ENCODE data around the gene SQSTM1. TPM values are rescaled to one million over a fixed set of nuclear protein-coding genes. Genes with fewer than 3 reads are reported as not detected.
A peak's percentile ranks its signal among the peaks of the same experiment; 100 is the strongest.

Gene SQSTM1
- 78.5 to 95.2 TPM (median 86.5 TPM) in 3 replicates for total RNA-seq (2021)
- Bru-seq, nascent RNA: percentile 76 among the genes with signal in this experiment
- long read RNA-seq, experiment 1, transcript SQSTM1-202 (8 exons, 2,986 nt): major isoform, 124 of 250 reads
- long read RNA-seq, experiment 1, transcript SQSTM1-201 (7 exons, 2,253 nt): minor isoform, 7 of 250 reads
- long read RNA-seq, experiment 1, transcript SQSTM1-210 (3 exons, 921 nt): minor isoform, 6 of 250 reads
- long read RNA-seq, experiment 1, partial matches to known transcripts: 25 of 250 reads
- long read RNA-seq, experiment 1, other reads (novel, unspliced or antisense): 88 of 250 reads
- long read RNA-seq, experiment 2, partial matches to known transcripts: 22 of 122 reads
- long read RNA-seq, experiment 2, other reads (novel, unspliced or antisense): 98 of 122 reads
- long read RNA-seq, experiment 3, partial matches to known transcripts: 0 of 17 reads
- long read RNA-seq, experiment 3, other reads (novel, unspliced or antisense): 16 of 17 reads

DNA sequence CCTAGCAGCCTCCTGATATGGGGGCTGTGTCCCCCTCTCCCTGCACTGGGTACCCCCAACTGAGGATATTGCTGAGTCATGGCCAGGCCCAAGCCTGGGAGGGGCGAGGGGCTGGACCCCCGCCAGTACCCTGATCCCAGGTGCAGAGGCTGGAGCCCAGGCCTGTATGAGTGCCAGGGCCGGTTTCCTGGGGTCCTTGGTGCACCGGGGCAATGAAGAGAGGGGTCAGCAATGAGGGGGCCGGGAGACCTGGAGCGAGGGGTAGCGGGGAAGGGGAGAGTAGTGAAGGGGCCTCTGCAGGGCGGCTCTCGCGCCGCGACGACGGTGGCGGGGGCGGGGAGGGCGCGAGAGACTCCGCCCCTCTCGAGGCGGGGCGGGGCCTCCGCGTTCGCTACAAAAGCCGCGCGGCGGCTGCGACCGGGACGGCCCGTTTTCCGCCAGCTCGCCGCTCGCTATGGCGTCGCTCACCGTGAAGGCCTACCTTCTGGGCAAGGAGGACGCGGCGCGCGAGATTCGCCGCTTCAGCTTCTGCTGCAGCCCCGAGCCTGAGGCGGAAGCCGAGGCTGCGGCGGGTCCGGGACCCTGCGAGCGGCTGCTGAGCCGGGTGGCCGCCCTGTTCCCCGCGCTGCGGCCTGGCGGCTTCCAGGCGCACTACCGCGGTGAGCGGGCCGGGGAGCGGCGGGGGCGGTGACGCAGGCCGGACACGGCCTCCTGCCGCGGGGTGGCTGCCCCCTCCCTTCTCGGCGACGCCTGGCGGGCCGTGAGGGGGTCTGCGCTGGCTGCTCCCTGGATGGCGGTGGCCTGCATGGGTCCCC lies at the start of gene SQSTM1:
SQSTM1 (plus strand) TSS at position 423 of the 815 bp plus-strand sequence; CDS start at position 455, 32 bp downstream.
- ATAC-seq (peak; percentile 43), DNase-seq (ENCODE audit: low spot score) (peak; percentile 73)
- Mint-ChIP-seq H3K9me3 (no peaks in the 10 kb centered on the region), H3K4me3 (peak within 1 kb of the TSS; percentile 87), H3K27ac (peak within 1 kb of the TSS; percentile 63; the same call in 1 of the 2 replicates), H3K27me3 (ENCODE audit: low read depth) (peaks cover 20% of the 10 kb centered on the region), H3K36me3 (peaks cover 24% of the 10 kb centered on the region), H3K4me1 (peaks cover 35% of the 10 kb centered on the region)
- CTCF ChIA-PET: interaction anchor here (0.6 to 2.5 kb wide), 4 partner anchors 18 to 66 kb away, joined by 3 to 20 read pairs (median 4); no protein-coding TSS in a partner anchor
- POLR2A ChIA-PET: interaction anchor here (0.9 to 1.7 kb wide), 3 partner anchors 9 to 23 kb away, joined by 3 to 9 read pairs (median 4); partner anchors contain the start of gene MGAT4B
- TF ChIP-seq SMAD3 (CRISPR knock-in tag; IDR thresholded peaks at IDR 0.05; ENCODE audit: borderline replicate concordance) (peak; percentile 6; the same call in 1 of the 2 replicates), SP1 (CRISPR knock-in tag; conservative IDR thresholded peaks at IDR 0.05) (peak; percentile 77), CBFB (CRISPR knock-in tag; IDR thresholded peaks at IDR 0.05; ENCODE audit: low read depth) (0 out of 2 replicates have a peak, but pooled peaks have one; percentile 67), ZNF671 (CRISPR knock-in tag; IDR thresholded peaks at IDR 0.05) (no peak), CREB1 (CRISPR knock-in tag; IDR thresholded peaks at IDR 0.05) (no peak), OVOL2 (CRISPR knock-in tag; IDR thresholded peaks at IDR 0.05; ENCODE audit: borderline replicate concordance) (no peak), ZNF219 (CRISPR knock-in tag; IDR thresholded peaks at IDR 0.05; ENCODE audit: borderline replicate concordance) (no peak), HMGA2 (CRISPR knock-in tag; IDR thresholded peaks at IDR 0.05) (no peak)
- TF ChIP-seq, protein P1, sequence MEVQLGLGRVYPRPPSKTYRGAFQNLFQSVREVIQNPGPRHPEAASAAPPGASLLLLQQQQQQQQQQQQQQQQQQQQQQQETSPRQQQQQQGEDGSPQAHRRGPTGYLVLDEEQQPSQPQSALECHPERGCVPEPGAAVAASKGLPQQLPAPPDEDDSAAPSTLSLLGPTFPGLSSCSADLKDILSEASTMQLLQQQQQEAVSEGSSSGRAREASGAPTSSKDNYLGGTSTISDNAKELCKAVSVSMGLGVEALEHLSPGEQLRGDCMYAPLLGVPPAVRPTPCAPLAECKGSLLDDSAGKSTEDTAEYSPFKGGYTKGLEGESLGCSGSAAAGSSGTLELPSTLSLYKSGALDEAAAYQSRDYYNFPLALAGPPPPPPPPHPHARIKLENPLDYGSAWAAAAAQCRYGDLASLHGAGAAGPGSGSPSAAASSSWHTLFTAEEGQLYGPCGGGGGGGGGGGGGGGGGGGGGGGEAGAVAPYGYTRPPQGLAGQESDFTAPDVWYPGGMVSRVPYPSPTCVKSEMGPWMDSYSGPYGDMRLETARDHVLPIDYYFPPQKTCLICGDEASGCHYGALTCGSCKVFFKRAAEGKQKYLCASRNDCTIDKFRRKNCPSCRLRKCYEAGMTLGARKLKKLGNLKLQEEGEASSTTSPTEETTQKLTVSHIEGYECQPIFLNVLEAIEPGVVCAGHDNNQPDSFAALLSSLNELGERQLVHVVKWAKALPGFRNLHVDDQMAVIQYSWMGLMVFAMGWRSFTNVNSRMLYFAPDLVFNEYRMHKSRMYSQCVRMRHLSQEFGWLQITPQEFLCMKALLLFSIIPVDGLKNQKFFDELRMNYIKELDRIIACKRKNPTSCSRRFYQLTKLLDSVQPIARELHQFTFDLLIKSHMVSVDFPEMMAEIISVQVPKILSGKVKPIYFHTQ (CRISPR knock-in tag; IDR thresholded peaks at IDR 0.05): no peak
- TF ChIP-seq, protein P2, sequence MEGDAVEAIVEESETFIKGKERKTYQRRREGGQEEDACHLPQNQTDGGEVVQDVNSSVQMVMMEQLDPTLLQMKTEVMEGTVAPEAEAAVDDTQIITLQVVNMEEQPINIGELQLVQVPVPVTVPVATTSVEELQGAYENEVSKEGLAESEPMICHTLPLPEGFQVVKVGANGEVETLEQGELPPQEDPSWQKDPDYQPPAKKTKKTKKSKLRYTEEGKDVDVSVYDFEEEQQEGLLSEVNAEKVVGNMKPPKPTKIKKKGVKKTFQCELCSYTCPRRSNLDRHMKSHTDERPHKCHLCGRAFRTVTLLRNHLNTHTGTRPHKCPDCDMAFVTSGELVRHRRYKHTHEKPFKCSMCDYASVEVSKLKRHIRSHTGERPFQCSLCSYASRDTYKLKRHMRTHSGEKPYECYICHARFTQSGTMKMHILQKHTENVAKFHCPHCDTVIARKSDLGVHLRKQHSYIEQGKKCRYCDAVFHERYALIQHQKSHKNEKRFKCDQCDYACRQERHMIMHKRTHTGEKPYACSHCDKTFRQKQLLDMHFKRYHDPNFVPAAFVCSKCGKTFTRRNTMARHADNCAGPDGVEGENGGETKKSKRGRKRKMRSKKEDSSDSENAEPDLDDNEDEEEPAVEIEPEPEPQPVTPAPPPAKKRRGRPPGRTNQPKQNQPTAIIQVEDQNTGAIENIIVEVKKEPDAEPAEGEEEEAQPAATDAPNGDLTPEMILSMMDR (IDR thresholded peaks at IDR 0.05): no peak
- TF ChIP-seq, protein P3, sequence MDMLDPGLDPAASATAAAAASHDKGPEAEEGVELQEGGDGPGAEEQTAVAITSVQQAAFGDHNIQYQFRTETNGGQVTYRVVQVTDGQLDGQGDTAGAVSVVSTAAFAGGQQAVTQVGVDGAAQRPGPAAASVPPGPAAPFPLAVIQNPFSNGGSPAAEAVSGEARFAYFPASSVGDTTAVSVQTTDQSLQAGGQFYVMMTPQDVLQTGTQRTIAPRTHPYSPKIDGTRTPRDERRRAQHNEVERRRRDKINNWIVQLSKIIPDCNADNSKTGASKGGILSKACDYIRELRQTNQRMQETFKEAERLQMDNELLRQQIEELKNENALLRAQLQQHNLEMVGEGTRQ (CRISPR knock-in tag; IDR thresholded peaks at IDR 0.05): no peak; the same call in 1 of the 2 replicates
- TF ChIP-seq, protein P4, sequence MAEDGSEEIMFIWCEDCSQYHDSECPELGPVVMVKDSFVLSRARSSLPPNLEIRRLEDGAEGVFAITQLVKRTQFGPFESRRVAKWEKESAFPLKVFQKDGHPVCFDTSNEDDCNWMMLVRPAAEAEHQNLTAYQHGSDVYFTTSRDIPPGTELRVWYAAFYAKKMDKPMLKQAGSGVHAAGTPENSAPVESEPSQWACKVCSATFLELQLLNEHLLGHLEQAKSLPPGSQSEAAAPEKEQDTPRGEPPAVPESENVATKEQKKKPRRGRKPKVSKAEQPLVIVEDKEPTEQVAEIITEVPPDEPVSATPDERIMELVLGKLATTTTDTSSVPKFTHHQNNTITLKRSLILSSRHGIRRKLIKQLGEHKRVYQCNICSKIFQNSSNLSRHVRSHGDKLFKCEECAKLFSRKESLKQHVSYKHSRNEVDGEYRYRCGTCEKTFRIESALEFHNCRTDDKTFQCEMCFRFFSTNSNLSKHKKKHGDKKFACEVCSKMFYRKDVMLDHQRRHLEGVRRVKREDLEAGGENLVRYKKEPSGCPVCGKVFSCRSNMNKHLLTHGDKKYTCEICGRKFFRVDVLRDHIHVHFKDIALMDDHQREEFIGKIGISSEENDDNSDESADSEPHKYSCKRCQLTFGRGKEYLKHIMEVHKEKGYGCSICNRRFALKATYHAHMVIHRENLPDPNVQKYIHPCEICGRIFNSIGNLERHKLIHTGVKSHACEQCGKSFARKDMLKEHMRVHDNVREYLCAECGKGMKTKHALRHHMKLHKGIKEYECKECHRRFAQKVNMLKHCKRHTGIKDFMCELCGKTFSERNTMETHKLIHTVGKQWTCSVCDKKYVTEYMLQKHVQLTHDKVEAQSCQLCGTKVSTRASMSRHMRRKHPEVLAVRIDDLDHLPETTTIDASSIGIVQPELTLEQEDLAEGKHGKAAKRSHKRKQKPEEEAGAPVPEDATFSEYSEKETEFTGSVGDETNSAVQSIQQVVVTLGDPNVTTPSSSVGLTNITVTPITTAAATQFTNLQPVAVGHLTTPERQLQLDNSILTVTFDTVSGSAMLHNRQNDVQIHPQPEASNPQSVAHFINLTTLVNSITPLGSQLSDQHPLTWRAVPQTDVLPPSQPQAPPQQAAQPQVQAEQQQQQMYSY (CRISPR knock-in tag; IDR thresholded peaks at IDR 0.05): no peak
- TF ChIP-seq, protein P5, sequence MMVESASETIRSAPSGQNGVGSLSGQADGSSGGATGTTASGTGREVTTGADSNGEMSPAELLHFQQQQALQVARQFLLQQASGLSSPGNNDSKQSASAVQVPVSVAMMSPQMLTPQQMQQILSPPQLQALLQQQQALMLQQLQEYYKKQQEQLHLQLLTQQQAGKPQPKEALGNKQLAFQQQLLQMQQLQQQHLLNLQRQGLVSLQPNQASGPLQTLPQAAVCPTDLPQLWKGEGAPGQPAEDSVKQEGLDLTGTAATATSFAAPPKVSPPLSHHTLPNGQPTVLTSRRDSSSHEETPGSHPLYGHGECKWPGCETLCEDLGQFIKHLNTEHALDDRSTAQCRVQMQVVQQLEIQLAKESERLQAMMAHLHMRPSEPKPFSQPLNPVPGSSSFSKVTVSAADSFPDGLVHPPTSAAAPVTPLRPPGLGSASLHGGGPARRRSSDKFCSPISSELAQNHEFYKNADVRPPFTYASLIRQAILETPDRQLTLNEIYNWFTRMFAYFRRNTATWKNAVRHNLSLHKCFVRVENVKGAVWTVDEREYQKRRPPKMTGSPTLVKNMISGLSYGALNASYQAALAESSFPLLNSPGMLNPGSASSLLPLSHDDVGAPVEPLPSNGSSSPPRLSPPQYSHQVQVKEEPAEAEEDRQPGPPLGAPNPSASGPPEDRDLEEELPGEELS (CRISPR knock-in tag; IDR thresholded peaks at IDR 0.05): peak; percentile 52
- TF ChIP-seq, protein P6, sequence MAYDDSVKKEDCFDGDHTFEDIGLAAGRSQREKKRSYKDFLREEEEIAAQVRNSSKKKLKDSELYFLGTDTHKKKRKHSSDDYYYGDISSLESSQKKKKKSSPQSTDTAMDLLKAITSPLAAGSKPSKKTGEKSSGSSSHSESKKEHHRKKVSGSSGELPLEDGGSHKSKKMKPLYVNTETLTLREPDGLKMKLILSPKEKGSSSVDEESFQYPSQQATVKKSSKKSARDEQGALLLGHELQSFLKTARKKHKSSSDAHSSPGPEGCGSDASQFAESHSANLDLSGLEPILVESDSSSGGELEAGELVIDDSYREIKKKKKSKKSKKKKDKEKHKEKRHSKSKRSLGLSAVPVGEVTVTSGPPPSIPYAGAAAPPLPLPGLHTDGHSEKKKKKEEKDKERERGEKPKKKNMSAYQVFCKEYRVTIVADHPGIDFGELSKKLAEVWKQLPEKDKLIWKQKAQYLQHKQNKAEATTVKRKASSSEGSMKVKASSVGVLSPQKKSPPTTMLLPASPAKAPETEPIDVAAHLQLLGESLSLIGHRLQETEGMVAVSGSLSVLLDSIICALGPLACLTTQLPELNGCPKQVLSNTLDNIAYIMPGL (CRISPR knock-in tag; IDR thresholded peaks at IDR 0.05): no peak; the same call in 1 of the 2 replicates
- TF ChIP-seq, protein P7, sequence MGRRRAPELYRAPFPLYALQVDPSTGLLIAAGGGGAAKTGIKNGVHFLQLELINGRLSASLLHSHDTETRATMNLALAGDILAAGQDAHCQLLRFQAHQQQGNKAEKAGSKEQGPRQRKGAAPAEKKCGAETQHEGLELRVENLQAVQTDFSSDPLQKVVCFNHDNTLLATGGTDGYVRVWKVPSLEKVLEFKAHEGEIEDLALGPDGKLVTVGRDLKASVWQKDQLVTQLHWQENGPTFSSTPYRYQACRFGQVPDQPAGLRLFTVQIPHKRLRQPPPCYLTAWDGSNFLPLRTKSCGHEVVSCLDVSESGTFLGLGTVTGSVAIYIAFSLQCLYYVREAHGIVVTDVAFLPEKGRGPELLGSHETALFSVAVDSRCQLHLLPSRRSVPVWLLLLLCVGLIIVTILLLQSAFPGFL (CRISPR knock-in tag; IDR thresholded peaks at IDR 0.05; ENCODE audit: borderline replicate concordance): 0 out of 2 replicates have a peak, but pooled peaks have one; percentile 59
- TF ChIP-seq, protein P8, sequence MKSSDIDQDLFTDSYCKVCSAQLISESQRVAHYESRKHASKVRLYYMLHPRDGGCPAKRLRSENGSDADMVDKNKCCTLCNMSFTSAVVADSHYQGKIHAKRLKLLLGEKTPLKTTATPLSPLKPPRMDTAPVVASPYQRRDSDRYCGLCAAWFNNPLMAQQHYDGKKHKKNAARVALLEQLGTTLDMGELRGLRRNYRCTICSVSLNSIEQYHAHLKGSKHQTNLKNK (CRISPR knock-in tag; IDR thresholded peaks at IDR 0.05): 0 out of 2 replicates have a peak, but pooled peaks have one; percentile 32

All from WTC11 (cell line).